ENCODE measurements around the gene ZNF628.
A peak's percentile ranks its signal among the peaks of the same experiment; 100 is the strongest.

The ZNF628 gene

DNA sequence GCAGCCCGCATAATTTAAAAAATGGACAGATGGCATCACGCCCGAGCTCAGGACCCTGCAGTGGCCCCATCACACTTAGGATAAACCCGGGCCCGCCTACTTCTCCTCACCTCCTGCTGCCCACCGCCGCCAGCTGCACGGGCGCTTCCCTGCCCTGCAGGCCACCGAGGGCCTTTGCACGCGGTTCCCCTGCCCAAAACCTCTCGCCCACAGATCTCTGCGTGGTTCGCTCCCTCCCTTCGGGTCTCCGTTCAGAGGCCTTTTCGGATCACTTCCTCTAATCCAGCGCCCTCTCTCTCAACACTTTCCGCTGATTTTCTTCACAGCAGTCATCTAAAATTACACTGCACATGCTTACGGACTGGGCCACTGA is 35.1 kb upstream of the ZNF628 start:
- ChIA-PET POLR2A (no interaction called here), CTCF (interaction anchor here (0.7 to 1.7 kb wide), 3 partner anchors 26 to 1313 kb away, joined by 3 to 5 read pairs (median 3); no protein-coding TSS in a partner anchor)

DNA sequence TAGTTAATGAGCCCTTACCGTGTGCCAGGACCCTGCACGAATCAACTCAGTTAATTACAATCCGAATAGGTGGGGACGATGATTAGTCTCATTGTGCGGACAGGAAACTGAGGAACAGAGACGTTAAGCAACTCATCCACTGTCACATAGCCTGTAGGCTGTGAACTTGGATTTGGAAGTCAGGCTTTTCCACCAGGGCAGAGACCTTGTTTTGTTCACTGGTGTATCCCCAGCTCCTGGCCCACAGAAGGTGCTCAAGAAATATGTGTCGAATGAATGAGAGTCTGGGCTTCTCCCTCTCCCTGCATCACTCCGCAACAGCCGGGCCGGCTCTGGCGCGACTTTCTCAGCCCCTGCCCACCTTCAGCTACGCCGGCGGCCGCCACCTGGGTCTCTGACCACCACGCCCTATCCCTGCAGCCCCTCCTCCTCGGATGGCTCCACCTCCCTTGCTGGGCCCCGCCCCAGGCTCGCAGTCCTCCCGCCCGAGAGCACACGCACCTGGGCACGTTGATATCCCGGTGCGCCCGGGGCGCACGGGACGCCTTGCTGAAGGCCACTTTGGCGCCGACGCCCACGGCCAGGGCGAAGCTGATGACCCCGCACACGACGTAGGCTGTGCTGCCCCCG is 34.6 kb upstream of the ZNF628 start:
- Histone ChIP-seq H3K9me3 (ENCODE audit: control insufficient read depth, insufficient read depth, low read depth, low read length) (no peaks in the 10 kb centered on the region), H3K36me3 (ENCODE audit: control insufficient read depth in 2 of 2, insufficient read depth in 1 of 2, low read length in 2 of 2) (no peaks in the 10 kb centered on the region), H3K4me1 (ENCODE audit: control insufficient read depth, insufficient read depth, low read length) (peaks cover 3% of the 10 kb centered on the region; the same call in 1 of the 2 replicates), H3K27ac (ENCODE audit: extremely low read depth, low read depth, low read length) (no peak overlapping the region), H3K4me3 (ENCODE audit: low read depth, low read length) (no peak overlapping the region)
- ChIA-PET POLR2A (interaction anchor here (0.6 kb wide), 1 partner anchor 32 kb away, joined by 5 read pairs; no protein-coding TSS in a partner anchor), CTCF (interaction anchor here (0.7 to 1.7 kb wide), 2 partner anchors 25 to 1313 kb away, joined by 3 to 5 read pairs; no protein-coding TSS in a partner anchor)
- TF ChIP-seq ZNF335 (tag by site-specific recombination; conservative IDR thresholded peaks at IDR 0.05) (0 out of 2 replicates have a peak, but pooled peaks have one; percentile 14), SP3 (tag by site-specific recombination; IDR thresholded peaks at IDR 0.05) (peak; percentile 72), ZNF114 (tag by site-specific recombination; IDR thresholded peaks at IDR 0.05) (no peak), ZFHX2 (tag by site-specific recombination; conservative IDR thresholded peaks at IDR 0.05) (peak; percentile 72), ZNF561 (tag by site-specific recombination; IDR thresholded peaks at IDR 0.05; ENCODE audit: borderline replicate concordance) (no peak), KLF1 (tag by site-specific recombination; IDR thresholded peaks at IDR 0.05) (peak; percentile 76; the same call in 1 of the 2 replicates), ZBTB8A (tag by site-specific recombination; IDR thresholded peaks at IDR 0.05) (peak; percentile 54), ZNF747 (tag by site-specific recombination; IDR thresholded peaks at IDR 0.05) (no peak)
- TF ChIP-seq, protein P1, sequence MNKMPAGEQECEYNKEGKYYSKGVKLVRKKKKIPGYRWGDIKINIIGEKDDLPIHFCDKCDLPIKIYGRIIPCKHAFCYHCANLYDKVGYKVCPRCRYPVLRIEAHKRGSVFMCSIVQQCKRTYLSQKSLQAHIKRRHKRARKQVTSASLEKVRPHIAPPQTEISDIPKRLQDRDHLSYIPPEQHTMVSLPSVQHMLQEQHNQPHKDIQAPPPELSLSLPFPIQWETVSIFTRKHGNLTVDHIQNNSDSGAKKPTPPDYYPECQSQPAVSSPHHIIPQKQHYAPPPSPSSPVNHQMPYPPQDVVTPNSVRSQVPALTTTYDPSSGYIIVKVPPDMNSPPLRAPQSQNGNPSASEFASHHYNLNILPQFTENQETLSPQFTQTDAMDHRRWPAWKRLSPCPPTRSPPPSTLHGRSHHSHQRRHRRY (tag by site-specific recombination; IDR thresholded peaks at IDR 0.05) = no peak

More for the DNA sequence above, 35.1 kb upstream of the ZNF628 start:
- Histone ChIP-seq H3K4me1 (ENCODE audit: control insufficient read depth, insufficient read depth, low read length) (peaks cover 3% of the 10 kb centered on the region; the same call in 1 of the 2 replicates), H3K9me3 (ENCODE audit: control insufficient read depth, insufficient read depth, low read depth, low read length) (no peaks in the 10 kb centered on the region), H3K36me3 (ENCODE audit: control insufficient read depth in 2 of 2, insufficient read depth in 1 of 2, low read length in 2 of 2) (no peaks in the 10 kb centered on the region), H3K4me3 (ENCODE audit: low read depth, low read length) (no peak overlapping the region), H3K27ac (ENCODE audit: extremely low read depth, low read depth, low read length) (no peak overlapping the region)
- no peak for TF ChIP-seq ZNF654 (tag by site-specific recombination; IDR thresholded peaks at IDR 0.05; ENCODE audit: low read depth)
- TF ChIP-seq, protein P2, sequence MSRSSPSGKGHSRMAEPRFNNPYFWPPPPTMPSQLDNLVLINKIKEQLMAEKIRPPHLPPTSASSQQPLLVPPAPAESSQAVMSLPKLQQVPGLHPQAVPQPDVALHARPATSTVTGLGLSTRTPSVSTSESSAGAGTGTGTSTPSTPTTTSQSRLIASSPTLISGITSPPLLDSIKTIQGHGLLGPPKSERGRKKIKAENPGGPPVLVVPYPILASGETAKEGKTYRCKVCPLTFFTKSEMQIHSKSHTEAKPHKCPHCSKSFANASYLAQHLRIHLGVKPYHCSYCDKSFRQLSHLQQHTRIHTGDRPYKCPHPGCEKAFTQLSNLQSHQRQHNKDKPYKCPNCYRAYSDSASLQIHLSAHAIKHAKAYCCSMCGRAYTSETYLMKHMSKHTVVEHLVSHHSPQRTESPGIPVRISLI (tag by site-specific recombination; IDR thresholded peaks at IDR 0.05) = no peak
- TF ChIP-seq ZBTB8A (tag by site-specific recombination; IDR thresholded peaks at IDR 0.05) = no peak
- TF ChIP-seq TCF7L2 (IDR thresholded peaks at IDR 0.05; ENCODE audit: borderline replicate concordance, low read depth, low read length) = no peak
- TF ChIP-seq ZNF404 (tag by site-specific recombination; IDR thresholded peaks at IDR 0.05) = no peak
- TF ChIP-seq, protein P3, sequence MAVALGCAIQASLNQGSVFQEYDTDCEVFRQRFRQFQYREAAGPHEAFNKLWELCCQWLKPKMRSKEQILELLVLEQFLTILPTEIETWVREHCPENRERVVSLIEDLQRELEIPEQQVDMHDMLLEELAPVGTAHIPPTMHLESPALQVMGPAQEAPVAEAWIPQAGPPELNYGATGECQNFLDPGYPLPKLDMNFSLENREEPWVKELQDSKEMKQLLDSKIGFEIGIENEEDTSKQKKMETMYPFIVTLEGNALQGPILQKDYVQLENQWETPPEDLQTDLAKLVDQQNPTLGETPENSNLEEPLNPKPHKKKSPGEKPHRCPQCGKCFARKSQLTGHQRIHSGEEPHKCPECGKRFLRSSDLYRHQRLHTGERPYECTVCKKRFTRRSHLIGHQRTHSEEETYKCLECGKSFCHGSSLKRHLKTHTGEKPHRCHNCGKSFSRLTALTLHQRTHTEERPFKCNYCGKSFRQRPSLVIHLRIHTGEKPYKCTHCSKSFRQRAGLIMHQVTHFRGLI (tag by site-specific recombination; IDR thresholded peaks at IDR 0.05) = no peak
- TF ChIP-seq, protein P4, sequence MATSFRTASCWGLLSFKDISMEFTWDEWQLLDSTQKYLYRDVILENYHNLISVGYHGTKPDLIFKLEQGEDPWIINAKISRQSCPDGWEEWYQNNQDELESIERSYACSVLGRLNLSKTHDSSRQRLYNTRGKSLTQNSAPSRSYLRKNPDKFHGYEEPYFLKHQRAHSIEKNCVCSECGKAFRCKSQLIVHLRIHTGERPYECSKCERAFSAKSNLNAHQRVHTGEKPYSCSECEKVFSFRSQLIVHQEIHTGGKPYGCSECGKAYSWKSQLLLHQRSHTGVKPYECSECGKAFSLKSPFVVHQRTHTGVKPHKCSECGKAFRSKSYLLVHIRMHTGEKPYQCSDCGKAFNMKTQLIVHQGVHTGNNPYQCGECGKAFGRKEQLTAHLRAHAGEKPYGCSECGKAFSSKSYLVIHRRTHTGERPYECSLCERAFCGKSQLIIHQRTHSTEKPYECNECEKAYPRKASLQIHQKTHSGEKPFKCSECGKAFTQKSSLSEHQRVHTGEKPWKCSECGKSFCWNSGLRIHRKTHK (tag by site-specific recombination; IDR thresholded peaks at IDR 0.05) = no peak
- TF ChIP-seq, protein P5, sequence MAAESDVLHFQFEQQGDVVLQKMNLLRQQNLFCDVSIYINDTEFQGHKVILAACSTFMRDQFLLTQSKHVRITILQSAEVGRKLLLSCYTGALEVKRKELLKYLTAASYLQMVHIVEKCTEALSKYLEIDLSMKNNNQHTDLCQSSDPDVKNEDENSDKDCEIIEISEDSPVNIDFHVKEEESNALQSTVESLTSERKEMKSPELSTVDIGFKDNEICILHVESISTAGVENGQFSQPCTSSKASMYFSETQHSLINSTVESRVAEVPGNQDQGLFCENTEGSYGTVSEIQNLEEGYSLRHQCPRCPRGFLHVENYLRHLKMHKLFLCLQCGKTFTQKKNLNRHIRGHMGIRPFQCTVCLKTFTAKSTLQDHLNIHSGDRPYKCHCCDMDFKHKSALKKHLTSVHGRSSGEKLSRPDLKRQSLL (tag by site-specific recombination; IDR thresholded peaks at IDR 0.05) = no peak
- TF ChIP-seq, protein P6, sequence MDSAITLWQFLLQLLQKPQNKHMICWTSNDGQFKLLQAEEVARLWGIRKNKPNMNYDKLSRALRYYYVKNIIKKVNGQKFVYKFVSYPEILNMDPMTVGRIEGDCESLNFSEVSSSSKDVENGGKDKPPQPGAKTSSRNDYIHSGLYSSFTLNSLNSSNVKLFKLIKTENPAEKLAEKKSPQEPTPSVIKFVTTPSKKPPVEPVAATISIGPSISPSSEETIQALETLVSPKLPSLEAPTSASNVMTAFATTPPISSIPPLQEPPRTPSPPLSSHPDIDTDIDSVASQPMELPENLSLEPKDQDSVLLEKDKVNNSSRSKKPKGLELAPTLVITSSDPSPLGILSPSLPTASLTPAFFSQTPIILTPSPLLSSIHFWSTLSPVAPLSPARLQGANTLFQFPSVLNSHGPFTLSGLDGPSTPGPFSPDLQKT (IDR thresholded peaks at IDR 0.05; ENCODE audit: borderline replicate concordance, low read depth, low read length) = no peak
- no peak for TF ChIP-seq ZNF2 (tag by site-specific recombination; IDR thresholded peaks at IDR 0.05)
- TF ChIP-seq ZNF157 (tag by site-specific recombination; IDR thresholded peaks at IDR 0.05) = no peak
- TF ChIP-seq SETDB1 (IDR thresholded peaks at IDR 0.05; ENCODE audit: insufficient read length, low read length) = no peak
- TF ChIP-seq, protein P7, sequence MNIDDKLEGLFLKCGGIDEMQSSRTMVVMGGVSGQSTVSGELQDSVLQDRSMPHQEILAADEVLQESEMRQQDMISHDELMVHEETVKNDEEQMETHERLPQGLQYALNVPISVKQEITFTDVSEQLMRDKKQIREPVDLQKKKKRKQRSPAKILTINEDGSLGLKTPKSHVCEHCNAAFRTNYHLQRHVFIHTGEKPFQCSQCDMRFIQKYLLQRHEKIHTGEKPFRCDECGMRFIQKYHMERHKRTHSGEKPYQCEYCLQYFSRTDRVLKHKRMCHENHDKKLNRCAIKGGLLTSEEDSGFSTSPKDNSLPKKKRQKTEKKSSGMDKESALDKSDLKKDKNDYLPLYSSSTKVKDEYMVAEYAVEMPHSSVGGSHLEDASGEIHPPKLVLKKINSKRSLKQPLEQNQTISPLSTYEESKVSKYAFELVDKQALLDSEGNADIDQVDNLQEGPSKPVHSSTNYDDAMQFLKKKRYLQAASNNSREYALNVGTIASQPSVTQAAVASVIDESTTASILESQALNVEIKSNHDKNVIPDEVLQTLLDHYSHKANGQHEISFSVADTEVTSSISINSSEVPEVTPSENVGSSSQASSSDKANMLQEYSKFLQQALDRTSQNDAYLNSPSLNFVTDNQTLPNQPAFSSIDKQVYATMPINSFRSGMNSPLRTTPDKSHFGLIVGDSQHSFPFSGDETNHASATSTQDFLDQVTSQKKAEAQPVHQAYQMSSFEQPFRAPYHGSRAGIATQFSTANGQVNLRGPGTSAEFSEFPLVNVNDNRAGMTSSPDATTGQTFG (tag by site-specific recombination; IDR thresholded peaks at IDR 0.05; ENCODE audit: borderline replicate concordance) = no peak
- TF ChIP-seq WT1 (tag by site-specific recombination; IDR thresholded peaks at IDR 0.05) = no peak
- no peak for TF ChIP-seq ZNF677 (tag by site-specific recombination; IDR thresholded peaks at IDR 0.05)

Data from HEK293 (cell line).